Colon (tissue), 2 donors: Measurements from ENCODE around the gene GJD3.

Source experiments
- FAIRE-seq: peaks from 2 replicates; lab custom pipeline; 2012; peaks lifted over from hg19 to GRCh38; lab: Jason Lieb, UNC
- donor health status: control.
- donor health status: control.

The GJD3 gene

DNA sequence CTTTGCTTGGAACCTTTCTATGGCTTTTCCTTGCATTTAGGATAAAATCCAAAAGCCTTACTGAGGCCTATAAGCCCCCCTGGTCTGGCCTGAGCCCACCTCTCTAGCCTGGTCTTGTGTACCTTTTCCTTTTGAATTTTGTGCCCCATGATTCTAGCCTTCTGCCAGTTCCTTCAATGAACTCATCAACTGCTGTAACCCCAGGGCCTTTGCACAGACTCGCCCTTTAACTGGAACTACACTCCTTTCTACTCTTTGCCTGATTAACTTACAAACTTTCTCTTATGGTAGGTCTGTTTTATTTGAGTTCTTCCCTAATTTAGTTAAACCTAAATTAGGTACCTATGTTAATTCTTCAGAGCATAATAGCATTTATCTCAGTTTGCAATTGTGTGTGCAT lies 24.2 kb downstream of the GJD3 start:
- no peak for FAIRE-seq

- no peak for FAIRE-seq
Measured at GRCh38 chr17:40338941-40339649, 25.4 kb downstream of the GJD3 start.

DNA sequence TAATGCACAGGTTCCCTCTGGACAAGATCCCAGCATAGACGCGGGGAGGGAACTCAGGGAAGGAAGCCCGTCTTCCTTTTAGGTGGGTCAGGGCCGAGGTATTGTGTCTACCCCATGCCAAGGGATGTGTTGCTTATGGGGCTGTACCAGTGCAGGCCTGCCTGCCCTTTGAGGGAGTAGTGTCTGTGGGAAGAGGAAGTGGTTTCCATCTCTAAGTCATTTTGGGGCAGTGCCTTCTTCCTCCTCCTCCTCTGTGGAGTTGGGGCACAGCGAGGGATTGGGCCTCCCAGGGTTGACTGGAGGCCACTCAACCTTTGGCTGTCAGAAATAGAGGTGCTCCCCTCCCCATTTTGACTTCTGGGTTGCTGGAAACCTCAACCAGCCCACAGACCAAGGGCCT lies 26.5 kb downstream of the GJD3 start:
- FAIRE-seq: no peak

DNA sequence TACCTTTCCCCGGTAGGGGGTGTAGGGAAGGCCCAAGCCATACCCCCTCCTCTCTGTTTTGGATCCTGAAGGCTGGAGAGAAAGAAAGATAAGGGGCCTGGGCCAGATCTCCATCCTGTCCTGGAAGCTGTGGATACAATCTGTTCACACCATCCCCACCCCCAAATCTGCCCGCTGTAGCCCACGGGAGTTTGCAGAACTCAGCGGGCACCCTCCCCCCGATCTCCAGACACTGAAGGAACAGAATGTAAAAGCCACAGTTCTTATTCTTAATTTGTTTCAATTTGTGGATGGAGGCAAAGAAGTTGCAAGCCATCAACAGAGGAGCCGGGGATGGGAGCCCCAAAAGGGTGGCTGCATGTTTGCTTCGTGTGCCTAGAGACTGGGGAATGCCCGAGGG lies 27.2 kb downstream of the GJD3 start:
- FAIRE-seq: no peak

GRCh38 chr17:40335620-40336019 lies 28.9 kb downstream of the GJD3 start:
- no peak for FAIRE-seq

GRCh38 chr17:40333781-40334448 lies 30.6 kb downstream of the GJD3 start:
- no peak for FAIRE-seq

DNA sequence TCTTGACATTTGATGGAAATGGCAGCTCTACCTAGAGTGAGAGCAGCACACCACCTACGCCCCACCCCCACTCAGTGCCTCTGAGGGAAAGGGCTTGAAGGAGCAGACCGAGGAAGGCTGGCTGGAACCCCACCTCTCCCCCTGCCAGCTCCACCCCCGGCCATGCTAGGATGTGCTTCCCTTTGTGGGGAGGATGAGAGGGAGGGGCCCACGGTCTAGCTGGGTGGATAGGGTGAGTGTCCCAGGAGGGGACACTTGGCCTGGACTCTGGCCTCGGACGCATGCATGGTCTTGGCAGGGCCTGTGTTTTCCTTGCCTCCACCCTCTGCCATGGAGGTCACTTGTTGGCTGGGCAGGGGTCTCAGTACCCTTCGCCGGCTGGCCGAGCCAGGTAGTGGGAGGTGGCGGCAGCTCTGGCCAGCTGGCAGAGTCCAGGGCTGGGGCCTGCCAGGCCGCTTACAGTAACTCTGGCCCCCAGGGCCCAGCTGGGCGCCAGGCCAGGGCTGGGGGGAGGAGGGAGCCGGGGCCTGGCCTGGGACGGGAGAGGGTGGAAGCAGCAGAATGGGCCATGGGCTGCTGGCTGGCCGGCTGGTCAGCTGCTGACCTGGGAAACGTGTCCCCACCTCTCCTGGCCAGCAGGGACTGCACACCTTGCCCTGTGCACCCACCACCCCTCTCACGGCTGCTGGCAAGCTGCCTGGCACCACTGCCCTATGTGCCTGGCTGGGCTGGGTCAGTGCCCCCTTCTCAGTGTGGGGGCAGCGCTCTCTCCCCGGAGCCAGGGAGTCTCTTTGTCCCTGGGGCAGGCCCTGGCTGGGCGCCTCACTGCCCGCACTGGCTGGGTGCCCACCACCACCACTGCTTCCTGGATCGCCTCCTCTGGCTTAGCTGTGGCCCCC lies 32.5 kb downstream of the GJD3 start:
- no peak for FAIRE-seq

DNA sequence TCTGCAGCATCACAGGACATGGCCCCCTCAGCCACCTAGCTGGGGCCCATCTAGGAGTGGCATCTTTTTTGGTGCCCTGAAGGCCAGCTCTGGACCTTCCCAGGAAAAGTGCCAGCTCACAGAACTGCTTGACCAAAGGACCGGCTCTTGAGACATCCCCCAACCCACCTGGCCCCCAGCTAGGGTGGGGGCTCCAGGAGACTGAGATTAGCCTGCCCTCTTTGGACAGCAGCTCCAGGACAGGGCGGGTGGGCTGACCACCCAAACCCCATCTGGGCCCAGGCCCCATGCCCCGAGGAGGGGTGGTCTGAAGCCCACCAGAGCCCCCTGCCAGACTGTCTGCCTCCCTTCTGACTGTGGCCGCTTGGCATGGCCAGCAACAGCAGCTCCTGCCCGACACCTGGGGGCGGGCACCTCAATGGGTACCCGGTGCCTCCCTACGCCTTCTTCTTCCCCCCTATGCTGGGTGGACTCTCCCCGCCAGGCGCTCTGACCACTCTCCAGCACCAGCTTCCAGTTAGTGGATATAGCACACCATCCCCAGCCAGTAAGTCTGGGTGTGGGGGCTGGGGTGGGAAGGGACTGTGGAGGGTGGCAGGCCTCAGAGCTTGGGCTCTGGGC lies 33.6 kb downstream of the GJD3 start:
- FAIRE-seq: no peak

- no peak for FAIRE-seq
Measured at GRCh38 chr17:40329839-40330794, 34.4 kb downstream of the GJD3 start.

GRCh38 chr17:40328386-40328766 lies 36.2 kb downstream of the GJD3 start:
- FAIRE-seq: no peak

DNA sequence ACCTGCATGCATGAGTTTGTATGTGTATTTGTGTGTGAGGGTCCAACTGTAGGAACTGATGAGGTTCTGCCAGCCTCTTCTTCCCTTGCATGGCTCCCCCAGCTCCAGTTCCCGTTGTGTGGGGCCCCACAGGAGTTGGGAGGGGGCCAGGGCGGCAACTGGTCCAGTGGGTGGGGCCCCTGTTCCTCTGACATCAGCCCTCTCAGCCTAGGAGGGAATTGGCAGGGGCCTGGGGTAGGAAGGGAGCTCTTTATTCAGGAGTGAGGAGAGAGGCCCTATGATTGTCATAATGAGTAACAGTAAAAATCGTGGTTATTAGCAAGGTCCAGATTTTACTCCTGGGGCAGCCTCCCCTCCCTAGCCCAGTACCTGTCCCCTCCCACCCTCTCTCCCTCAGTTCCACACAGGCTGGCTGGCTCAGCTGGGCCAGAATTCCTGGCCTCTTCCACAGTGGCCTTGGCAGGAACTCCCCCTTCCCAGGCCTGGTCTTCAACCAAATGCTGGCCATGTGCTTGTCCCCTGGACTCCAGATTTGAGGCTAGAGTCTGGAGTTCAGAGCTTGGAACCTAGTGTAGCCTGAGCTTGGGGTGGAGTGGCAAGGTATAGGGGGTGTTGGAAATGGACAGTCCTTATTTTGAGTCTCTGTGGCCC lies 36.7 kb downstream of the GJD3 start:
- no peak for FAIRE-seq

DNA sequence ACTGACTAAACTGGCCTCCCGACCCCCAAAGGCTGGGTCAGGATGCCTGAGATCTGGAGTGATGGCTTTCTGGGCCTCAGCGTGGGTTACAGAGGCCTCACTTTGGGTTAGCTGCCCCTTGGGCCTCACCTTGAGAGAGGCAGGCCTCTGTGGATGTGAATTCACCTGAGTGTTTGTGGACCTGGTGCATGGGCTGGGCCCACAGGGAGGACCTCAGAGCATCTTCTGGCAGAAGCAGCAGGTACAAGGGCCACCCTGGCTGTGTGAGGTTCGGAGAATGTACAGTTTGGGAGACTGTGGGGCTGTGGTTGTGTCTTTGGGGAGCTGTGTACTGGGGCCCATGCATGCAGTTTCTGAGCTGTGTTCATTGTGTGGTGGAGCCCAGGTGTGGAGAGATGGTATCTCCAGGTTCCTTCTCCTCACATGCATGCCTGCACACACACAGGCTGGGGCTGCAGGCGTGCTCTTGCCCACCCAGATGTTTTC lies 37.2 kb downstream of the GJD3 start:
- FAIRE-seq: no peak

DNA sequence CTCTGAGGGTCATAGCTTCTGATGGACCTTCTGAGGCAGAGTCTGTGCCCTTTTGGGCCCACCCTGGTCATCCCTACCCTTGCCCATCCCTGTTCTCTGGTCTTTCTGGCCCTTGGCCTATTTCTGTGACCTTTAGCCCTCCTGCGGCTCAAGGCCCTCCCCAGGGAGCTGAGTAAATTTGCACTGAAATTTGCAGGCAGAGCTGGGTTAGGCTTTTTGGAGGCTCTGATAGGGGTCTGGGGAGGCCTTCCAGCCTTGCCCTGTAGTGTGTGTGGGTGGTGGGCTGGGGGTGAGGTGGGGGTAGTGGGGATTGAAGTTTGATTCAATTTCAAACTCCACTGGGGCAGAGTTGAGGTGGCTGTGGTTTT lies 37.7 kb downstream of the GJD3 start:
- FAIRE-seq: no peak

- no peak for FAIRE-seq
Measured at GRCh38 chr17:40326014-40326831, 38.3 kb downstream of the GJD3 start.

DNA sequence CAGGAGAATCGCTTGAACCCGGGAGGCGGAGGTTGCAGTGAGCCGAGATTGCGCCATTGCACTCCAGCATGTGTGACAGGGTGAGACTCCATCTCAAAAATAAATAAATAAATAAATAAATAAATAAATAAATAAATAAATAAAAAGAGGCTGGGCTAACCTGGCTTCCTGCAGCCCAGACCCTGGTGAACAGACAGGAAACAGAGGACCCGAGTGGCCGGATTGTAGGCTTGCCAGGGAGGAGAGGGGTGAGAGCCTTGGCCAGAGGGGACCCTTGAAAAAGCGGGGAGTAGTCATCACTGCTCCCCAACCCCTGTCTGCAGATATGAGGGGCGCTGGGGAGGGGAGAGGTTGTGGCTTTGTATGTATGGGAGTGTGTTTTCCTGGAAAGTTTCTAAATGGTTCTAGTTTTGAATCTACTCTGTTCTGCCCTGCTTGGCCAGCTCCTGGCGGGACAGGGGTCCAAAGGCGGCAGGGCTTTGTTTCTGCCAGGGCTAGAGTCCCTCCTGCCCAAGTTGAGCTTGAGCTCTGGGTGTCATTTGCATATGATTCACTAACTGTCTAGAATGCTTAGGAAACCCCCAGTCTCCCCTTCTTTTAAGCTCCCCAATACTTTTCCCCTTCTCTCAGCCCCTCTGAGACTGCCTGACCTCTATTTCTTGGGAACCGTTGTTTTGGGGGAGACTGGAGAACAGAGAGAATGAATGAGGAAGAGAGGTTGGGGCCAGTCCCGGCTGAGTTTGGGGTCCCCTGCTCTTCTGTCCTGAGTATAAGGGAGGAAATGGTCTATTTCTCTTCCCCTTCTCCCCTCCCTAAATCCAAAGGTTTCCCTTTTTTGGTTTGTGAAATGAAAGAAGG lies 39.2 kb downstream of the GJD3 start:
- no peak for FAIRE-seq

DNA sequence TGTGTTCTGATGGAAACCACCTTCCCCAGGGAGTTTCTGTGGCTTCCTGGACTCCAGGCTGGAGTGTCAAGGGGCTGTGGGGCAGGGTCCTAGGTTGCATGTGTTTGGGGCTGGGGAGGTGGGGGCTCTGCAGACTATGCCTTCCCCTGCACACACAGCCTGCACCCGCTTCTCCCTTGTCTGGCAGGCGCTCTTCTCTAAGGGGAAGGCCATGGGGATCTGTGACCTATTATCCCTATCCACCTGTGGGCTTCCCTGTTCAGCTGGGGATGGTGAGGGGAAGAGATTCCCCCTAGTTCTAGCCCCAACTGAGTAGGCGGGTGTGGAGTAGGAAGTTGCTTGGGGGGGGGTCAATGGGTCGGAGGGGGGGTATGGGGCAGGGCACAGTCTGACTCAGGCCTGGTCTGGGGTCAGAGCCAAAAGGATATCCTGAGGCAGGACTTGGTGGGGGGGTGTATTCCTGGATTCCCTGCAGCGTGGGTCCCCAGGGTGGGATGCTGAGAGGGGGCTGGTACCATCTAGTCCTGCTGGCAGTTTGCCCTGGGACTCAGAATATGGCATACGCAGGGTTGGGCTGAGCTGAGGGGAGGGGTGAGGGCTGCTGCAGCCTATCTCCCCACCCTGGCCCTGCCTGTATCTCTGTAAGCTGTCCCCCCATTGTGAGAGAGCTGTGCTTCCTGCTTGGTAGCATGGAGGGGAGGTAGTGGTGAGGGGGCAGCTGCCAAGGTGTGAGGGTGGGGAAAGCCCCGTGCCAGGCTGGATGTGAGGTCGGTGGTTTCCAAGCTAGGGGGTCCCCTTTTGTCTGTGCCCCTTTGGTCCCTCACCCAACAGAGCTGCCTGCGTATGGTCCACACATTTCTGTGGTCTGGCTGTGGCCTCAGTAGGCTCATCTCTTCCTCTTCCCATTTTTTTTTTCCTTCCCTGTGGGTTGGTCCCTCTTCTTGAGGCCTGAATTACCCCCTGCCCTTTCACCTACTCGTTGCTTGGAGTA lies 40.9 kb downstream of the GJD3 start:
- FAIRE-seq: no peak
